ENCODE results near the gene CSNK1G2.

Gene CSNK1G2

GRCh38 chr19:2018752-2019151 lies 77.8 kb downstream of the CSNK1G2 start:
- DNase-seq (ENCODE audit: low spot score), result no peak

DNA sequence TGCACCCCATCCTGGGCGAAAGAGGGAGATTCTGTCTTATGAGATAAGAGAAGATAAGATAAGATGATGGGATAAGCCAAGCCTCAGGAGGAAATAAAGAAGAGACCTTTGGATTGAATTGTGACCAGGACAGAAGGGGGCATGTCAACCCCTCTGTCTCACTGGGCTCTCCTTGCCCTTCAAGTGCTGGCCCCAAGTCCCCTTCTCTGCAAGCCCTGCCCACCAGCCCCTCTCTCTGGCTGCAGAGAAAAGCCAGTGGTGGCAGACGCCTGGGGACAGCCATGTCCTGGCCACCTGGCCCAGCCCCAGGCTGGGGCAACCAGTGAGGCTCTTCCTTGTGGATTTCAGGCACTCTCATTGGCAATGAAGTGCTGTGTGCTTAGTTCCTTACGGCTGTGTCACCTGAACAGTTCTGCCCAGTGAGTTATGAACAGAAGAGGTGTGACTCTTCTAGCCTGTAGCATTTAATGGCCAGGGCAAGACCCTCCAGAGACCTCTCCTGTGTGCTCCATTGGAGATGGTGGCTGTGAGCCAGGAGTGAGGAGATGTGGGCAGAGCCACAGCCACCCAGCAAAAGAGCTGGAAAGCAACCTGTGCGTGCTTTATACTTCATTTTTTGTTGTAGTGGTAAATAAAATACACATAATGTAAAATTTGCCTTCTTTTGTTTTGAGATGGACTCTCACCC lies 80.6 kb downstream of the CSNK1G2 start:
- no peak for DNase-seq (ENCODE audit: low spot score)

DNA sequence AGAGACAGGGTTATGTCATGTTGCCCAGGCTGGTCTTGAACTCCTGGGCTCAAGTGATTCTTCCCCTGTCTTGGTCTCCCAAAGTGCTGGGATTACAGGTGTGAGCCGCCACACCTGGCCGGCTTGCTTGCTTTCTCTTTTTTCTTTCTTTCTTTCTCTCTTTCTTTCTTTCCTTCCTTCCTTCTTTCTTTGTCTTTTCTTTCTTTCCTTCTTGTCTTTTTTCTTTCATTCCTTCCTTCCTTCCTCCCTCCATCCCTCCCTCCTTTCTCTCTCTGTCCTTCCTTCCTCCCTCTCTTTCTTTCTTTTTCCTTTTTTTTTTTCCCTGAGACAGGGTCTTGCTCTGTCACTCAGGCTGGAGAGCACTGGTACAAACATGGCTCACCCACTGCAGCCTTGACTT lies 81.3 kb downstream of the CSNK1G2 start:
- no peak for DNase-seq (ENCODE audit: low spot score)

GRCh38 chr19:2026770-2027169 lies 85.8 kb downstream of the CSNK1G2 start:
- no peak for DNase-seq (ENCODE audit: low spot score)

GRCh38 chr19:2027361-2027760 lies 86.4 kb downstream of the CSNK1G2 start:
- no peak for DNase-seq (ENCODE audit: low spot score)
